CD4-positive, alpha-beta T cell (primary cell): Measurements from ENCODE around the gene SLC12A5. TPM values are rescaled to one million over a fixed set of nuclear protein-coding genes. Genes with fewer than 3 reads are reported as not detected.

Experiments used
- ATAC-seq: fragments of 200-7000 bp; cut with Tn5 transposase; one replicate; pipeline ENCODE4 v1.10.0; 2022; ENCODE audit warnings: mild to moderate bottlenecking; ENCODE audit not compliant: poor library complexity
- CTCF ChIA-PET: fragments of 350-600 bp; sonication (Branson Sonifier 250); formaldehyde crosslinking; loops from one replicate; lab custom pipeline; 2021; ENCODE audit warnings: antibody characterized with exemption, inconsistent platforms; lab: Charles Lee
- POLR2A ChIA-PET: fragments of 350-600 bp; sonication (Branson Sonifier 250); formaldehyde crosslinking; loops from one replicate; lab custom pipeline; 2021; ENCODE audit warnings: antibody characterized with exemption, inconsistent platforms; lab: Charles Lee
- DNase-seq, 14 experiments: peaks; one replicate each; pipeline ENCODE4 v3.0.0-alpha.2; 2013 to 2020; ENCODE audit warnings: mixed read lengths in 2 of 14
- H3K27ac ChIP-seq, 2 donors: one replicate each; pipeline versions ENCODE4 v1.5.1 to v1.7.0; 2013; ENCODE audit warnings: low read length in 2 of 2, low read depth in 1 of 2, mild to moderate bottlenecking in 1 of 2
- H3K27me3 ChIP-seq, 2 experiments: 1 replicate in 1 of 2; 2 replicates in 1 of 2; pipeline versions ENCODE4 v1.6.1 to v1.7.0; 2013; ENCODE audit warnings: low read length in 2 of 2, control low read depth in 1 of 2, mild to moderate bottlenecking in 1 of 2, moderate library complexity in 1 of 2; ENCODE audit not compliant: insufficient read depth in 2 of 2, control insufficient read depth in 1 of 2
- H3K36me3 ChIP-seq: one replicate; pipeline ENCODE4 v1.6.1; 2013; ENCODE audit warnings: low read length, control low read depth; ENCODE audit not compliant: insufficient read depth
- H3K4me1 ChIP-seq: one replicate; pipeline ENCODE4 v1.6.1; 2013; ENCODE audit warnings: low read length, control low read depth; ENCODE audit not compliant: insufficient read depth
- H3K4me3 ChIP-seq: one replicate; pipeline ENCODE4 v1.5.1; 2013; ENCODE audit warnings: mild to moderate bottlenecking, low read length, moderate library complexity
- H3K9me3 ChIP-seq, 2 experiments: 1 replicate in 1 of 2; 2 replicates in 1 of 2; pipeline versions ENCODE4 v1.6.1 to v1.7.0; 2013; ENCODE audit warnings: low read length in 2 of 2, mild to moderate bottlenecking in 2 of 2, control low read depth in 1 of 2, moderate library complexity in 1 of 2; ENCODE audit not compliant: control insufficient read depth in 1 of 2, insufficient read depth in 1 of 2
- H3K27ac Mint-ChIP-seq: one replicate; pipeline ENCODE4 v1.8.0; 2020; ENCODE audit warnings: mixed read lengths
- H3K27me3 Mint-ChIP-seq: one replicate; pipeline ENCODE4 v1.8.0; 2021; ENCODE audit warnings: mixed read lengths
- H3K36me3 Mint-ChIP-seq: one replicate; pipeline ENCODE4 v1.8.0; 2021; ENCODE audit warnings: low read depth, mixed read lengths
- H3K4me1 Mint-ChIP-seq: one replicate; pipeline ENCODE4 v1.8.0; 2021; ENCODE audit warnings: low read depth, mixed read lengths
- H3K4me3 Mint-ChIP-seq: one replicate; pipeline ENCODE4 v1.8.0; 2020; ENCODE audit warnings: mild to moderate bottlenecking, mixed read lengths
- H3K9me3 Mint-ChIP-seq: one replicate; pipeline ENCODE4 v1.8.0; 2020; ENCODE audit warnings: mixed read lengths
- CTCF ChIP-seq: fragments of 200-600 bp; IDR thresholded peaks from one replicate; pipeline ENCODE4 v1.8.0; 2022; ENCODE audit warnings: antibody characterized with exemption, mild to moderate bottlenecking
- intact Hi-C, 2 experiments: fragments of 100-400 bp; cut with DNase I in 1 of 2; cut with micrococcal nuclease in 1 of 2; formaldehyde crosslinking; loops; one replicate each; pipeline versions ENCODE4 v1.15.1 to v1.9.0; 2023 to 2025; cut with DNase I, micrococcal nuclease
- total RNA-seq, 174 experiments: library from RNA in 2 of 174; stranded (reverse) in 2 of 174; gene quantifications; one replicate each; pipeline ENCODE4 v1.2.3 and lab custom pipeline; 2021 to 2026

SLC12A5 gene
- total RNA-seq, 2 experiments from 2014 or later = 1.3 to 2.4 TPM

GRCh38 chr20:46021361-46022359, 7.4 kb upstream of the SLC12A5 start:
- peaks cover 19 to 47% of the 10 kb centered on the region in 2 experiments for H3K27me3 ChIP-seq
- DNase-seq (peak in 9 of 14 experiments; percentile 26 to 71 (median 48)), ATAC-seq (peak; percentile 62)
- no peak overlapping the region for H3K27ac ChIP-seq
- H3K4me3 Mint-ChIP-seq = peak overlapping the region; percentile 69
- no peaks in the 10 kb centered on the region for H3K36me3 Mint-ChIP-seq
- H3K27me3 Mint-ChIP-seq = peaks cover 73% of the 10 kb centered on the region
- peaks cover 25% of the 10 kb centered on the region for H3K4me1 ChIP-seq
- no peak for TF ChIP-seq CTCF
- H3K9me3 ChIP-seq = no peaks in the 10 kb centered on the region
- POLR2A ChIA-PET = interaction anchor here (1.4 kb wide), 1 partner anchor 50 kb away, joined by 5 read pairs; the partner anchor contains the start of gene ZNF335
- intact Hi-C loops = loop anchor here (2.0 to 5.0 kb wide), 5 partner anchors 65 to 659 kb away; partner anchors contain the start of gene PCIF1 (in 1 of the 2)
- H3K9me3 Mint-ChIP-seq = no peaks in the 10 kb centered on the region
- peaks cover 28% of the 10 kb centered on the region for H3K4me1 Mint-ChIP-seq
- CTCF ChIA-PET = interaction anchor here (0.7 to 2.0 kb wide), 10 partner anchors 8 to 416 kb away, joined by 3 to 14 read pairs (median 5); no protein-coding TSS in a partner anchor
- no peaks in the 10 kb centered on the region for H3K36me3 ChIP-seq
- H3K27ac Mint-ChIP-seq = no peak overlapping the region
- peak overlapping the region; percentile 34 for H3K4me3 ChIP-seq

GRCh38 chr20:46022411-46023147, 6.4 kb upstream of the SLC12A5 start:
- no peaks in the 10 kb centered on the region for H3K36me3 Mint-ChIP-seq
- H3K4me3 ChIP-seq = peak overlapping the region; percentile 25
- no peaks in the 10 kb centered on the region for H3K9me3 ChIP-seq
- H3K27me3 Mint-ChIP-seq = peaks cover 74% of the 10 kb centered on the region
- DNase-seq (peak; percentile 59 to 85 (median 69)), ATAC-seq (peak; percentile 59)
- H3K4me3 Mint-ChIP-seq = peak overlapping the region; percentile 69
- ChIA-PET POLR2A (interaction anchor here (1.4 kb wide), 1 partner anchor 51 kb away, joined by 5 read pairs; the partner anchor contains the start of gene ZNF335), CTCF (interaction anchor here (0.6 to 2.0 kb wide), 18 partner anchors 9 to 649 kb away, joined by 3 to 14 read pairs (median 4); no protein-coding TSS in a partner anchor)
- TF ChIP-seq CTCF = peak; percentile 75
- peaks cover 23% of the 10 kb centered on the region for H3K4me1 Mint-ChIP-seq
- intact Hi-C loops = loop anchor here (1.0 to 5.0 kb wide), 6 partner anchors 64 to 658 kb away; partner anchors contain the start of gene PCIF1 (in 1 of the 2)
- peaks cover 25% of the 10 kb centered on the region for H3K4me1 ChIP-seq
- H3K27me3 ChIP-seq = peaks cover 25 to 56% of the 10 kb centered on the region in 2 experiments
- H3K36me3 ChIP-seq = no peaks in the 10 kb centered on the region
- H3K27ac ChIP-seq = no peak overlapping the region
- no peak overlapping the region for H3K27ac Mint-ChIP-seq
- no peaks in the 10 kb centered on the region for H3K9me3 Mint-ChIP-seq

DNA sequence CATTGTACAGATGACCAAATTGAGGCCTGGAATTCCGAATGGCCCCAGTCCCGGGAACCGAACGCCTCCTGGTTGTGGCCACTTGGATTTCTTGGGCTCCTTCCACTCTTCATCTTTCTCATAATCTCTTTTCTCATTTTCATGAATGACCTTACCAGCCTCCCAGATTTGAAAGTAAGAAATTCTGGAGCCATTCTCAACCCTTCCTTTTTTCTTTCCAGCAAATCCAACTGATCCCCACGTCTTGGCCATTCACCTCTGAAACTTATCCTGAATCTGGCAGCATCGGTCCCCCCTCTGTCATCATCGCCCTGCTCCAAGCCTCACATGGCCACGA, 5.9 kb upstream of the SLC12A5 start:
- Histone ChIP-seq H3K9me3 (peaks cover 0 to 3% of the 10 kb centered on the region in 2 experiments), H3K36me3 (no peaks in the 10 kb centered on the region), H3K27me3 (peaks cover 30 to 61% of the 10 kb centered on the region in 2 experiments), H3K27ac (no peak overlapping the region), H3K4me1 (peaks cover 25% of the 10 kb centered on the region), H3K4me3 (no peak overlapping the region)
- no peak for DNase-seq
- H3K4me1 Mint-ChIP-seq = peaks cover 23% of the 10 kb centered on the region
- ATAC-seq = no peak
- no peaks in the 10 kb centered on the region for H3K9me3 Mint-ChIP-seq
- no peak for TF ChIP-seq CTCF
- intact Hi-C loops = loop anchor here (1.0 to 5.0 kb wide), 6 partner anchors 64 to 658 kb away; partner anchors contain the start of gene PCIF1 (in 1 of the 2)
- POLR2A ChIA-PET = interaction anchor here (1.4 kb wide), 1 partner anchor 51 kb away, joined by 5 read pairs; the partner anchor contains the start of gene ZNF335
- H3K4me3 Mint-ChIP-seq = peak overlapping the region; percentile 12
- H3K27ac Mint-ChIP-seq = no peak overlapping the region
- CTCF ChIA-PET = interaction anchor here (0.6 to 2.0 kb wide), 17 partner anchors 10 to 649 kb away, joined by 3 to 14 read pairs (median 4); no protein-coding TSS in a partner anchor
- no peaks in the 10 kb centered on the region for H3K36me3 Mint-ChIP-seq
- H3K27me3 Mint-ChIP-seq = peaks cover 77% of the 10 kb centered on the region
